B cell (primary cell): Measurements from ENCODE around the gene GPR137. TPM values are rescaled to one million over a fixed set of nuclear protein-coding genes. Genes with fewer than 3 reads are reported as not detected.

Source experiments
- ATAC-seq: fragments of 200-7000 bp; cut with Tn5 transposase; one replicate; pipeline ENCODE4 v1.10.0; 2021; ENCODE audit warnings: low read depth, mild to moderate bottlenecking, moderate number of reproducible peaks, moderate library complexity
- CTCF ChIA-PET: fragments of 350-600 bp; sonication (Branson Sonifier 250); formaldehyde crosslinking; loops from one replicate; lab custom pipeline; 2021; ENCODE audit warnings: antibody characterized with exemption, inconsistent platforms; lab: Charles Lee
- POLR2A ChIA-PET: fragments of 350-600 bp; sonication (Branson Sonifier 250); formaldehyde crosslinking; loops from one replicate; lab custom pipeline; 2021; ENCODE audit warnings: antibody characterized with exemption; lab: Charles Lee
- DNase-seq: peaks from one replicate; pipeline ENCODE4 v3.0.0; 2013
- H2AFZ ChIP-seq: 2 replicates; pipeline ENCODE4 v1.6.1; 2012; ENCODE audit warnings: mild to moderate bottlenecking, low read depth, low read length; ENCODE audit not compliant: insufficient read depth, poor library complexity, severe bottlenecking
- H3K27ac ChIP-seq, 2 donors: 1 replicate in 1 of 2; 2 replicates in 1 of 2; pipeline ENCODE4 v1.5.1; 2012 to 2013; ENCODE audit warnings: low read length in 2 of 2, mild to moderate bottlenecking in 2 of 2, moderate library complexity in 1 of 2
- H3K27me3 ChIP-seq, 4 experiments: fragments of 200-600 bp in 1 of 4; sonication (generic) in 1 of 4; replicated peaks in 1 of 4; 1 replicate in 2 of 4; 2 replicates in 2 of 4; pipeline versions ENCODE4 v1.6.1 to v1.7.0; 2013 to 2016; ENCODE audit warnings: low read length in 3 of 4, mild to moderate bottlenecking in 2 of 4, mixed read lengths in 1 of 4, moderate library complexity in 1 of 4; ENCODE audit not compliant: insufficient read depth in 4 of 4, control insufficient read depth in 3 of 4; ENCODE audit errors: control extremely low read depth in 1 of 4
- H3K36me3 ChIP-seq, 2 experiments: replicated peaks in 1 of 2; 1 replicate in 1 of 2; 2 replicates in 1 of 2; pipeline versions ENCODE4 v1.6.1 to v1.7.1; 2013; ENCODE audit warnings: low read length in 1 of 2; ENCODE audit not compliant: insufficient read depth in 2 of 2, control insufficient read depth in 1 of 2; ENCODE audit errors: control extremely low read depth in 1 of 2, extremely low read depth in 1 of 2
- H3K4me1 ChIP-seq, 2 donors: fragments of 200-600 bp in 1 of 2; sonication (generic) in 1 of 2; 1 replicate in 1 of 2; 2 replicates in 1 of 2; pipeline versions ENCODE4 v1.5.1 to v1.6.1; 2013 to 2017; ENCODE audit warnings: low read length in 2 of 2; ENCODE audit not compliant: control insufficient read depth in 2 of 2, insufficient read depth in 2 of 2
- H3K4me2 ChIP-seq: replicated peaks from 2 replicates; pipeline ENCODE3; 2012; ENCODE audit warnings: mild to moderate bottlenecking, low read depth, low read length; ENCODE audit not compliant: poor library complexity, severe bottlenecking
- H3K4me3 ChIP-seq, 5 experiments: fragments of 200-600 bp in 1 of 5; sonication (generic) in 1 of 5; 1 replicate in 3 of 5; 2 replicates in 2 of 5; pipeline versions ENCODE4 v1.5.1 to v1.7.0; 2011 to 2016; ENCODE audit warnings: low read length in 4 of 5, mild to moderate bottlenecking in 4 of 5, low read depth in 2 of 5, control low read depth in 1 of 5, moderate library complexity in 1 of 5; ENCODE audit not compliant: insufficient read depth in 1 of 5; ENCODE audit errors: control extremely low read depth in 1 of 5, extremely low read depth in 1 of 5
- H3K79me2 ChIP-seq: fragments of 200-600 bp; sonication (generic); one replicate; pipeline ENCODE4 v1.6.0; 2016; ENCODE audit warnings: low read length; ENCODE audit not compliant: control insufficient read depth, insufficient read depth
- H3K9ac ChIP-seq: fragments of 200-600 bp; sonication (generic); 2 replicates; pipeline ENCODE4 v1.6.1; 2017; ENCODE audit warnings: mild to moderate bottlenecking, low read length, moderate library complexity
- H3K9me3 ChIP-seq, 3 donors: one replicate each; pipeline versions ENCODE4 v1.6.1 to v1.7.1; 2013; ENCODE audit warnings: low read length in 2 of 3; ENCODE audit not compliant: control insufficient read depth in 2 of 3, insufficient read depth in 1 of 3; ENCODE audit errors: control extremely low read depth in 1 of 3
- H4K20me1 ChIP-seq: 2 replicates; pipeline ENCODE4 v1.6.0; 2012; ENCODE audit warnings: mild to moderate bottlenecking, low read length; ENCODE audit not compliant: insufficient read depth, control insufficient read depth, poor library complexity, severe bottlenecking
- H3K27ac Mint-ChIP-seq: one replicate; pipeline ENCODE4 v1.8.0; 2021; ENCODE audit warnings: mixed read lengths
- H3K27me3 Mint-ChIP-seq: one replicate; pipeline ENCODE4 v1.8.0; 2021; ENCODE audit warnings: mixed read lengths
- H3K4me1 Mint-ChIP-seq: one replicate; pipeline ENCODE4 v1.8.0; 2021; ENCODE audit warnings: mixed read lengths
- H3K4me3 Mint-ChIP-seq: one replicate; pipeline ENCODE4 v1.8.0; 2021; ENCODE audit warnings: mixed read lengths
- H3K9me3 Mint-ChIP-seq: one replicate; pipeline ENCODE4 v1.8.0; 2022; ENCODE audit warnings: mixed read lengths; ENCODE audit not compliant: insufficient read depth
- CTCF ChIP-seq: fragments of 200-600 bp; IDR thresholded peaks from one replicate; pipeline ENCODE4 v1.8.0; 2022; ENCODE audit warnings: antibody characterized with exemption, mild to moderate bottlenecking
- EZH2 ChIP-seq: IDR thresholded peaks from 2 replicates; pipeline ENCODE4 v1.6.1; 2012; ENCODE audit warnings: borderline replicate concordance, low read depth, mild to moderate bottlenecking, moderate library complexity, low read length; ENCODE audit not compliant: insufficient read depth, poor library complexity, severe bottlenecking
- WGBS: methylation state at CpG from one replicate; pipeline ENCODE4 v1.1.5; 2013; ENCODE audit warnings: missing lambda C conversion rate; ENCODE audit not compliant: insufficient coverage; 5-methylcytosine and 5-hydroxymethylcytosine counted together
- intact Hi-C: fragments of 100-400 bp; cut with micrococcal nuclease; formaldehyde crosslinking; loops from one replicate; pipeline ENCODE4 v1.10.0; 2022
- polyA plus RNA-seq: library from polyadenylated mRNA; depleted of rRNA; stranded (reverse); fragments of >200 nt; gene quantifications from 2 replicates; pipeline ENCODE4 v1.2.3, GENCODE V29; 2012
- total RNA-seq, 2 donors: library from RNA; stranded (reverse); fragments of 120-200 nt in 1 of 2; gene quantifications; 1 replicate in 1 of 2; 2 replicates in 1 of 2; pipeline versions ENCODE4 v1.2.3 to v1.2.4, GENCODE V29; 2013 to 2022

The GPR137 gene
- total and polyA plus RNA-seq, 2 donors (not counting 1 experiment from before 2014, with no cell fraction given) = 49.9 to 66.1 TPM

GRCh38 chr11:64267207-64267945, 18.3 kb upstream of the GPR137 start:
- Mint-ChIP-seq H3K27ac (peak overlapping the region; percentile 56), H3K4me3 (no peak overlapping the region), H3K9me3 (no peaks in the 10 kb centered on the region), H3K27me3 (no peaks in the 10 kb centered on the region), H3K4me1 (peaks cover 19% of the 10 kb centered on the region)
- intact Hi-C loops = no loop called here
- POLR2A ChIA-PET = no interaction called here
- CTCF ChIA-PET = interaction anchor here (1.0 to 5.7 kb wide), 4 partner anchors 17 to 62 kb away, joined by 3 to 51 read pairs (median 24); partner anchors contain the start of genes FERMT3, PLCB3 and PPP1R14B
- Histone ChIP-seq H4K20me1 (no peaks in the 10 kb centered on the region), H3K36me3 (no peaks in the 10 kb centered on the region), H3K4me2 (peak overlapping the region; percentile 92), H3K9me3 (peaks cover 0 to 3% (median 0%) of the 10 kb centered on the region in 3 donors), H3K27ac (no peak overlapping the region), H2AFZ (no peak overlapping the region), H3K9ac (no peak overlapping the region), H3K27me3 (no peaks in the 10 kb centered on the region), H3K79me2 (no peaks in the 10 kb centered on the region), H3K4me3 (no peak overlapping the region), H3K4me1 (peaks cover 14 to 29% of the 10 kb centered on the region in 2 donors)
- ATAC-seq (no peak), DNase-seq (no peak)
- WGBS = 92% methylated on average over 16 of the region's 27 CpGs
- TF ChIP-seq CTCF (no peak), EZH2 (no peak)
